GM18520 (cell line): ENCODE measurements around the gene FYN.

Source experiments
- ATAC-seq: cut with Tn5 transposase; IDR thresholded peaks from one replicate; pipeline ENCODE4 v1.9.1; 2021; ENCODE audit not compliant: unreplicated experiment

FYN gene

GRCh38 chr6:111612379-111612778 lies 260.9 kb downstream of the FYN start:
- no peak for ATAC-seq

- ATAC-seq: no peak
Observed at GRCh38 chr6:111610548-111611172, 262.6 kb downstream of the FYN start.
